PC-9 (cell line): ENCODE results near the gene CLNK.

ENCODE experiments used
- CTCF ChIP-seq: fragments of 200-600 bp; sonication (generic); conservative IDR thresholded peaks from 2 replicates; pipeline ENCODE4 v1.6.1; 2017; ENCODE audit warnings: mixed run types, antibody characterized with exemption, mild to moderate bottlenecking, moderate library complexity
- EZH2 ChIP-seq: fragments of 200-600 bp; sonication (generic); IDR thresholded peaks from 2 replicates; pipeline ENCODE4 v1.8.0; 2017; ENCODE audit warnings: antibody characterized with exemption, low read depth

- TF ChIP-seq CTCF (no peak), EZH2 (no peak)
Observed at GRCh38 chr4:10727140-10727880, 42.7 kb upstream of the CLNK start.
